ENCODE results near the gene SHOC2. TPM values are rescaled to one million over a fixed set of nuclear protein-coding genes. Genes with fewer than 3 reads are reported as not detected.

SHOC2 gene
- total and polyA plus RNA-seq, 2 donors from 2014 or later = 18.0 to 66.8 TPM

- DNase-seq (no peak), FAIRE-seq (no peak)
- no peak for TF ChIP-seq CTCF (IDR thresholded peaks at IDR 0.05; ENCODE audit: borderline replicate concordance, extremely low read depth, insufficient read depth)
- Histone ChIP-seq H3K27ac (ENCODE audit: low read depth in 2 of 2, low read length in 2 of 2) (no peak overlapping the region), H3K4me1 (ENCODE audit: control insufficient read depth in 2 of 3, insufficient read depth in 2 of 3, low read depth in 1 of 3, low read length in 3 of 3) (no peaks in the 10 kb centered on the region), H3K4me3 (ENCODE audit: low read length in 3 of 3) (no peak overlapping the region), H3K27me3 (ENCODE audit: control insufficient read depth, insufficient read depth, low read length) (no peaks in the 10 kb centered on the region), H3K9me3 (ENCODE audit: control insufficient read depth in 2 of 3, insufficient read depth in 1 of 3, low read length in 3 of 3) (no peaks in the 10 kb centered on the region), H3K36me3 (ENCODE audit: control insufficient read depth in 2 of 3, insufficient read depth in 3 of 3, low read length in 3 of 3) (no peaks in the 10 kb centered on the region), H3K9ac (ENCODE audit: low read length in 3 of 3) (no peak overlapping the region)
- intact Hi-C loops (cut with DNase I) = no loop called here
Measured at GRCh38 chr10:110931769-110932381, 12.5 kb downstream of the SHOC2 start.

- no peaks in the 10 kb centered on the region for H3K27me3 ChIP-seq (ENCODE audit: control insufficient read depth, insufficient read depth, low read length)
- H3K4me1 ChIP-seq (ENCODE audit: control insufficient read depth in 2 of 3, insufficient read depth in 2 of 3, low read depth in 1 of 3, low read length in 3 of 3) = peaks cover 0 to 5% (median 0%) of the 10 kb centered on the region in 3 donors
- no peak for DNase-seq
- no peak for TF ChIP-seq CTCF (IDR thresholded peaks at IDR 0.05; ENCODE audit: borderline replicate concordance, extremely low read depth, insufficient read depth)
- H3K36me3 ChIP-seq (ENCODE audit: control insufficient read depth in 2 of 3, insufficient read depth in 3 of 3, low read length in 3 of 3) = no peaks in the 10 kb centered on the region
- H3K9ac ChIP-seq (ENCODE audit: low read length in 3 of 3) = no peak overlapping the region
- H3K9me3 ChIP-seq (ENCODE audit: control insufficient read depth in 2 of 3, insufficient read depth in 1 of 3, low read length in 3 of 3) = no peaks in the 10 kb centered on the region
- FAIRE-seq = peak; percentile 80
- no peak overlapping the region for H3K27ac ChIP-seq (ENCODE audit: low read depth in 2 of 2, low read length in 2 of 2)
- intact Hi-C loops (cut with DNase I) = no loop called here
- H3K4me3 ChIP-seq (ENCODE audit: low read length in 3 of 3) = no peak overlapping the region
Measured at GRCh38 chr10:110932505-110933180, 13.2 kb downstream of the SHOC2 start.

GRCh38 chr10:110936757-110937156 lies 17.4 kb downstream of the SHOC2 start:
- Histone ChIP-seq H3K9me3 (ENCODE audit: control insufficient read depth in 2 of 3, insufficient read depth in 1 of 3, low read length in 3 of 3) (no peaks in the 10 kb centered on the region), H3K36me3 (ENCODE audit: control insufficient read depth in 2 of 3, insufficient read depth in 3 of 3, low read length in 3 of 3) (no peaks in the 10 kb centered on the region), H3K9ac (ENCODE audit: low read length in 3 of 3) (no peak overlapping the region), H3K4me1 (ENCODE audit: control insufficient read depth in 2 of 3, insufficient read depth in 2 of 3, low read depth in 1 of 3, low read length in 3 of 3) (peaks cover 0 to 6% (median 0%) of the 10 kb centered on the region in 3 donors), H3K4me3 (ENCODE audit: low read length in 3 of 3) (no peak overlapping the region), H3K27me3 (ENCODE audit: control insufficient read depth, insufficient read depth, low read length) (no peaks in the 10 kb centered on the region), H3K27ac (ENCODE audit: low read depth in 2 of 2, low read length in 2 of 2) (no peak overlapping the region)
- intact Hi-C loops (cut with DNase I) = no loop called here
- no peak for TF ChIP-seq CTCF (IDR thresholded peaks at IDR 0.05; ENCODE audit: borderline replicate concordance, extremely low read depth, insufficient read depth)
- DNase-seq (peak in 1 of 5 donors; percentile 41), FAIRE-seq (no peak)

All from kidney (tissue), 14 donors.